NCI-H2196 (cell line): Measurements from ENCODE around the gene GLO1.

Experiments
- DNase-seq: peaks from one replicate; lab custom pipeline; 2025; ENCODE audit not compliant: unreplicated experiment; lab: John Stamatoyannopoulos, UW

The GLO1 gene

DNA sequence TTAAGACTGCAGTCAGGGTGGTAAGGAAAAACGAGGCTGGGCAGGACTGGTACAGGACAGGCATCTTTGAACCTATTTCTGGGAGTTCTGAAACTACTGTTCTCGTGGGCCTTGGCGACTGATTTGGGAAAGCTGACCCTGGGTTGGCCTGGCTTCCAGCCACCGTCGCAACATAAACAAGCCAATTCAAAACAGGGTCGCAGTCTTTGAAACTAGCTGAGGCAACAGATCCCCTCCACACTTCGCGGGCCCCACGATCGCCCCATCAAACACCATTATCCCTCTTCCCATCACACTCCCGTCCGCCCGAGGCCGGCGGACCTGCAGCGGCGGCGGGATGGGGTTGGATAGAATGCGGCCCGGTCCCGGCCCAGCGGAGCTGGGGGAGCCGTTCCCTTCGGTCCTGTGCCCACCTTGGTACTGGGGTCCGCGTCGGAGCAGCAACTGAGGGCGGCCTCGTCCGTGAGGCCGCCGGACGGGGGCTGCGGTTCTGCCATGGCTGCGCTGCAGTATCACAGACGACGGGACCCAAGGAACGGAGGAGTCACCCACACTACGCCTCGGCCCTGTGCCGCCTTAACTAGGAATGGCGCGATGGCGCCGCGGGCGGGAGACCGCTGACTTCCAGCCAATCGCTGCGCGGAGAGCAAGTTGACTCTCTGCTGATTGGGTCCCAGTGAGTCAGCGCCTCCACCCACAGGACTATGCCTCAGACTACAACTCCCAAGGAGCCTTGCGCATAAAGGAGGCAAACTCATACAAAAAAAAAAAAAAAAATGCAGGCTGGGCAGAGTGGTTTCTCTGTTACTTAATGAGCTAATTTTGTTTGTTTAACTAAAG is at the start of gene GLO1:
Gene GLO1 (minus strand): TSS at position 588 of the 840 bp plus-strand sequence. CDS start 91 bp downstream, at position 497.
- peak; percentile 96 for DNase-seq

DNA sequence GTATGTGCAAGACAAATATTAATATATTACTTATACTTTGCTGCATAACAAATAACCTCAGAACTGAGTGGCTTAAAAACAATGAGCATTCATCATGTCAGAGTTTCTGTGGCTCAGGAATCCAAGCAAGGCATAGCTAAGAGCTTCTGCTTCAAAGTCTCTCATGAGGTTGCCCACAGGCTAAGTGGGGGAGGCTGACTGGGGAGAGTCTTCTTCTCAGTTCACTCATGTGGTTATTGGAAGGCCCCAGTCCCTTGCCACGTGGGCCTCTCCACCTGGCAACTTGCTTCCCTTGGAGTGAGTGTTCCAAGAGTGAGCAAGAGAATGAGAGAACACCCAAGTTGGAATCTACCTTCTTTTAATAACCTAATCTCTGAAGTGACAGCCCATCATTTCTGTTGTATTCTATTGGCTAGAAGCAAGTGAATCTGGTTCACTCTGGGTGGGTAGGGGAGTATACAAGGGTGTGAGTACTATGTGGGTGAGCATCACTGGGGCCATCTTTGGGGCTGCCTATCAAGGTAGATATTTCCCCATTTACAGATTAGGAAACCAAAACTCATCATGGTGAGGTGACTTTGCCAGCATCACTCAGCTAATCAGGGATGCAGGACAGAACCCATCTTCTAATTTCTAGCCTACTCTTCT is 48.1 kb upstream of the GLO1 start:
- DNase-seq = no peak

DNA sequence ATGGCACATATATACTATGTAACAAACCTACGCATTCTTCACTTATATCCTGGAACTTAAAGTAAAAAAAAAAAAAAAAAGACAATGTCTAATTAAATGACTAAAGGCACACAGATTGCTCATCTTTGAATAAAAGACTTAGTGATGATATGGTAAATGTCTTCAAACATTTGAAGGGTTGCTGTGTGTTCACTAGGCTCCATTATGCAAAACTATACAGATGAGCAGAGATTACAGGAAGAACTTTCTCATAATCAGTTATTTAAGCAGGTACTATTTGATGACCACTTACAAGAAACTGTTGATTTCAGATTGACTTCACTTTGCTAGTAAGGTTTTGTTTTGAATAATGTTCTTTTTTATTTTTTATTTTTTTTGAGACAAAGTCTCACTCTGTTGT is 46.5 kb upstream of the GLO1 start:
- no peak for DNase-seq

GRCh38 chr6:38739532-38739931 is 36.6 kb upstream of the GLO1 start:
- no peak for DNase-seq

DNA sequence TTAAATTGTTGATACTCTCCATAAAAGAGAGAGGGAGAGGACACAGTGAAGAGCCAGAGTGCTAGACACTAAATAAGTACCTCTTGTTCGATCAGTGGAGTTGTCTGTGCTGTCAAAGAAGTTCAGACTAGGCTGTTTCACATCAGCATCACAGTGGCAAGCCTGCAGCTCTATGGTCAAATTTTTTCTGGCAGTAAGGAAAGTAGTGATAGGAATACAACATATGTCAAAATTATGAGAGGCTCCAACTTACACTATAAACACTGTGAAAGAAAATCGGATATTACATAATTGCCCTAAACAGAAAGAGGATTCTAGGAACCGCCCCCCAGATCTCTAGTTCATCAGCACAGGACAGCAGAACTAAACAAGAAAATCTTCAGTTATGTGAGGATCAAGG is 35.3 kb upstream of the GLO1 start:
- no peak for DNase-seq

GRCh38 chr6:38736951-38737350 is 34.0 kb upstream of the GLO1 start:
- no peak for DNase-seq

DNA sequence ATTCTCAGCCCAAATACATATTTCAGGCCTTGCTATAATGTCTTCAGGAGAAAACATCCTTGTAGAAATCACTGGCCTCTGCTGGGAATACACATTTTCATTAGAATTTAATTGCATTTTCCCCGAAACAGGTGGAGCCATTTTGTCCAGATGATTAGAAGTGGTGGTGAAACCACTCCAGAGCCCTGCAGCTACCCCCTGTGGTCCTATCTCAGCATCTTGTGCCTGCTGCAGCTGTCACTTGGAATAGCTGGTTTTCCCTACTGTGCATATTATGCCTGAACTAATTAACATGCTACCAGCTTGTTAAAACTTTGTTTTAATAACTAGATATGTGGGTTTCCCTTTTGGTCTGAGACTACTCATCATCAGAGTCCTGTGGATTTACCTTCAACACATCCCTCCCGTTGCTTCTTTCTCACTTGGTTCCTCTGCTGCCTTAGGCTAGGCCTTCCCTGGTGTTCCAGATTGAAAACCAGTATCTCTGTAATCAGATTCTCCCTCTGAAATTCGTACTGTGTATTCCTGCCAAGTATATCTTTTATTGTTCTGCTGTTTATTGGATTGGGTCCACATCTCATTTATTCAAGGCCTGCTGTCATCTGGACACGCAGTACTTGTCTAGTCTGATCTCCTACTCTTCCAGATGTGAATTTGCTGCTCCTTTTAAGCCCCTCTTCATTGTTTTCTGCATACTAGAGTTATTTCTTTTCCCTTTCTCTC is 27.4 kb upstream of the GLO1 start:
- no peak for DNase-seq

DNA sequence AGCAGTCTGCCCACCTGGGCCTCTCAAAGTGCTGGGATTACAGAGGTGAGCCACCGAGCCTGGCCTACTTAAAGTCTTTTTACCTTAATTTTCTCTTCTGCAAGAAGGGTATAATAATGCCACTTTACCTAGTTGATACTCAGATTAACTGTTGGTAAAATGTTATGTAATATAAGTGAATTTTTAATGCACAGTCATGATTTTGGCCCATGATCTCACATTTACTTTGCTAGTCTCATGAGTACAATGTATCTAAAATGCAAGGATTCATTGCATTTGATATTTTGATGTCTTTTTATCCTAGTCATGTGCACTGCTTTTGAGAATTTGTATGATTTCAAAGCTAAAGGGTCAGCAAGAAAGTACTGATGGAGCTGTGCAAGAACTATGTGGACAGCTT is 25.3 kb upstream of the GLO1 start:
- no peak for DNase-seq

DNA sequence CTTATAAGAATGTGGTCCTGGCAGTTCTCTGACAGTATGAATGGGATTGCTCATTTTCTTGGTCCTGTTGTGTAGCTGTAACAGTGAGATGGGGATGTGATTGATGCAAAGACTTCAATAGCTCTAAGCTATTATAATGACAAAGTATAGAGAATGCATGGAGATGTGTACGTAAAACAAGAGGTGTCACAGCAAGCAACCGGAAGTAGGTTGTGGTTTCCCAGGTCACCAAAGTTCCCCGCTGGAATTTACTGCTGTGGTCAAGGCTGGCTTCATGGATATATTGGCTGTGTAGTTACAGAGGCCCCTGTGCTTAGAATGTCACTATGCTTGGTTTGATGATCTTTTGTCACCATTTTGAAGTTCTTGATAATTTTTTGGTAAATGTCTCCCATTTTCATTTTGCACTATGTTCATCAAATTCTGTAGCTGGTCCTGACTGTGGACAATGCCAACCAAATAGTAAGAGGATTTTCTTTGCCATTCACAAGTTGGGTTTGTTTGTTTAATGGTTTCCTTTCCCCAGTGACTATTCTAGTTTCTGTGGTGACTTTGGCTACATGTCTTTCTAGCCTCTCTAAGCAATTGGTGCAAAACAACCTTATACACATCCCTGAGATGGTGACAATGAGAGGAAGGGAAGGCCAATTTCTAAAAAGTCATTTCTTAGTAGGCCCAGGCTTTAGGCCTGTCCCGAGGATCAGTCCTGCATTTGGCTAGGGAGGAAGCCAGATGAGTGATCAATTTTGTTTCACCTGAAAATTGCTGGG is 22.7 kb upstream of the GLO1 start:
- DNase-seq = no peak

DNA sequence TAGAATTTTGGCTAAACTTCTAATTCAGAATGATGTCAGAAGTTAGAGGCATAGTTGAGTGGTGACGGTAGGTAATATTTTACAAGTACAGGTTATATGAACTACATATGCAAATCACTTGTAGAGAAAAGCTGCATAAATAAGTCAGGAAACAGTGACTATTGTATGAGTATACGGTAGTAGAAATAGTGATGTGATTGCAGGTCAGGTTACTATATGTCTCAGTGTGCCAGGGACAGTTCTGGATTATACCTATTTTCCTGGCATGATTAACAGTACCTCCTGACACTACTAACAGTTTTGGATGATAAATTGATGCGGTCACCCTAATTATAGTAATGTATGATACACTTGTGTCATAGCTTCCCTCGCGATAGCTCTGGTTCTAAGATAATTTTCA is 21.4 kb upstream of the GLO1 start:
- DNase-seq = no peak

GRCh38 chr6:38723783-38724182 is 20.8 kb upstream of the GLO1 start:
- no peak for DNase-seq

- no peak for DNase-seq
Measured at GRCh38 chr6:38722727-38723334, 19.9 kb upstream of the GLO1 start.

- DNase-seq = no peak
Measured at GRCh38 chr6:38722038-38722437, 19.1 kb upstream of the GLO1 start.

DNA sequence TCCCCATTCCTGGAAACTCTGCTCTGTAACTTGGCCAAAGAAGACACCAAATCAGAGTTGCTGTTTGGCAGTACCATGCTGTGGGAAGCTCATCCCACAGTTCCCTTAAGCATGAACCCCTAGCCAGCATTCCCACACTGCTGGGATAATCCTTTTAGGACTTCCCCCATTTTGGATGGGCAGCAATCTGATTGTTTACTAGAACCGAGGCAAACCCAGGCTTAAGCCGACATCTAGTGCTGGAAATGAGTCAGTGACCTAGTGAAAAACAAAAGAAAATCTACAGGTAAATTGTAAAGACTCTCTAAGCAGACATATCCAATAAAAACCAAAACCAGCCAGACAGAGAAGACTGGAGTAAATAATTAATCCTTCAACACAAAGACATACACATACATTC is 17.4 kb upstream of the GLO1 start:
- no peak for DNase-seq

DNA sequence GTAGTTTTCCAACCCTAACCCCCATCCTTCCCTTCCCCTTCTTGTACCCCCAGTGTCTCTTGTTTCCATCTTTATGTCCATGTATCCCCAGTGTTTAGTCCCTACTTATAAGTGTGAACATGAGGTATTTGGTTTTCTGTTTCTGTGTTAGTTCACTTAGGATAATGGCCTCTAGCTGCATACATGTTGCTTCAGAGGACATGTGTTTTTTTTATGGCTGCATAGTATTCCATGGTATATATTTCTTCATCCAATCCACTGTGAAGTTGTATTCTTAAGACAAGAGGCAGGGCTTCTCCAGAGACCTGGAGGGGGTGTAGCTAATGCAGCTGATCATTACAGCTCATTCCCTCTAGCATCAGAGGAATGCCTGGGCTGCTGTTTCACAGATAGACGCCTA is 16.4 kb upstream of the GLO1 start:
- DNase-seq = no peak

DNA sequence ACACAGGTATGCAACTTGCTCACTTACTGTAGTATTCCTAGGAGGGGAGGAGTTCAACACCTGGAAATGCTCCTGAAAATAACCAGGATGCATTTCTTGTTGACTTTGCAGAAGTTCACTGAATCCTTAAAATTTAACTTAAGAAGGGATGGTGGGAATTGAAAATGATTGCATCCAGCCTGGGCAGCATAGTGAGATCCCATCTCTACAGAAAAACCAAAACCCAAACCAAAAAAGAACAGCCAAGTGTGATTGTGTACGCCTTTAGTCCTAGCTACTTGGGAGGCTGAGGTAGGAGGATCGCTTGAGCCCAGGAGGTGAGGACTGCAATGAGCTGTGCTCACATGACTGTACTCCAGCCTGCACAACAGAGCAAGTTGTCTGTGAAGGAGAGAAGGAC is 13.9 kb upstream of the GLO1 start:
- DNase-seq = no peak

- DNase-seq = no peak
Measured at GRCh38 chr6:38715016-38715689, 12.2 kb upstream of the GLO1 start, which contains the start of gene DNAH8. Gene DNAH8, plus strand, starts transcription at chr6:38715311. Its CDS starts 7,499 bp downstream, at chr6:38722810.

DNA sequence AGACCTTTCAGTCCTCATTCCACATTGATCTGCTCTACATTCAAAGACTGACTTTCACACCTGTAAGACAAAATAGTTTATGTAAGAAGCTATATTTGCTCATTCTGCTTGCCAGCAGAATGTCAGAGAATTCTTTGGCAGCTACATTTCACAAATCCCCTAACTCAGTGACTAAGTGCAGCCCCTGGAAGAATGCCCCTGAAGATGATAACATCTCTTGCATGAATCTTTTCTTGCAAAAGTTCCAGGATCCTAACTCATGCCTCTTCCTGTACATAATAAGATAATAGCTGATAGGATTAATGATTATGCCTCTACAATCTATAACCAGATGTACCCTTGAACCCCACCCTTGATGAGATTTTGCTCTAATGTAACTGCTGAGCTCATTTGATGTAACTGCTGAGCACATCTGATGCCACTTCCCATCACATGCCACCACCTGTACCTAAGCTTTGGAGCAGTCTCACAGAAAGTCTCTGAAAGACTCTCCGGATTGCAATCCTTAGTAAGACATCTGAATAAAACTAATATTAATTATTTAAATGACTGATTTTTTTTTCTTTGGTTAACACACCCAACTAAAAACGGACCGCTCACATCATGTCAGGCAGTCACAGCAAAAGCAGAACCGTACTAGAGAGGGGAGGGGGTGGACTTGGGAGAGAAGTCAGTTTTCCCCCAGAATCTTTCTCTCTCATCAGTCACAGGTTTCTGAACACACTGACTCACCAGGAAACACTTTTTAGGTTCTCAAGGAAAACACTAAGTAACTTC is 11.5 kb upstream of the GLO1 start:
- no peak for DNase-seq

GRCh38 chr6:38713812-38714211 is 10.9 kb upstream of the GLO1 start:
- no peak for DNase-seq
